ENCODE measurements around the gene HSD17B1. TPM values are rescaled to one million over a fixed set of nuclear protein-coding genes. Genes with fewer than 3 reads are reported as not detected.
A peak's percentile ranks its signal among the peaks of the same experiment; 100 is the strongest.

HSD17B1 gene
- total and polyA plus RNA-seq, 2 of the 13 experiments (the other 11 are each of a cell fraction or from before 2014, with no cell fraction given): 0.54 to 0.93 TPM

DNA sequence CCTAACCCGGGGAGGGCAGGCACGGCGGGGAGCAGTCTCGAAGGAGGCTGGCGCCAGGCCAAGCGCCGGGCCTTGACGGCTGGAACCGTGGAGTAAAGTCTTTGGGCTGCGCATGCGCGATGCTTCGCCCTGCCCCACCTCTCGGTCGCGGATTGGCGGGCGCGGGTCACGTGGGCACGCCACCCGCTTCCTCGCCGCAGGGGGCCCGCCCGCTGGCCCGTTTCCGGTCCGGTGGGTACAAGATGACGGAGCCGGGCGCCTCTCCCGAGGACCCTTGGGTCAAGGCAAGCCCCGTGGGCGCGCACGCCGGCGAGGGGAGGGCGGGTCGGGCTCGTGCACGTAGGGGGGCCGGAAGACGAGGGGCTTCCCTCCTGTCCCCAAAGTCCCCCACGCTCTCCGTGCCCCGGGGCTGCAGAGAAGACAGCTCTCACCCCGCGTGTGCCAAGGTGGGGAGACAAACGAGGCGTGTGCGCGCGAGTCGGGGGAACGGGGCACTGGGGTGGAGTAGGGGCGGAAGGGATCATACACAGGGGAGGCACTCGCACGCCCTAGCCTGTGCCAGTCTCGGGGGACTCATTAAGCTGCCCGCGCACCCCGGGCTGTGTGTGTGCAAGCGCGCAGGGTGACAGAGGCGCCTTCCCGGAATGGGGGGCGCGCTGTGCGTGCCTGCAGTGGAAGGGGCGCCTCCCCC, 14.3 kb downstream of the HSD17B1 start, which contains the start of gene MLX (continued):
- TF ChIP-seq ZNF143 (CRISPR knock-in tag; IDR thresholded peaks at IDR 0.05) (peak; percentile 65), RXRA (CRISPR knock-in tag; IDR thresholded peaks at IDR 0.05) (peak; percentile 84), DR1 (CRISPR knock-in tag; IDR thresholded peaks at IDR 0.05) (peak; percentile 51), NPAS2 (CRISPR knock-in tag; IDR thresholded peaks at IDR 0.05; ENCODE audit: borderline replicate concordance) (no peak), ZNF570 (CRISPR knock-in tag; IDR thresholded peaks at IDR 0.05; ENCODE audit: borderline replicate concordance) (peak; percentile 86; the same call in 1 of the 2 replicates), DPF2 (CRISPR knock-in tag; IDR thresholded peaks at IDR 0.05; ENCODE audit: borderline replicate concordance, low read depth) (no peak; the same call in 1 of the 2 replicates), NFE2L2 (IDR thresholded peaks at IDR 0.05; ENCODE audit: low read length) (no peak), KLF15 (CRISPR knock-in tag; IDR thresholded peaks at IDR 0.05; ENCODE audit: borderline replicate concordance) (no peak), SRSF1 (optimal IDR thresholded peaks at IDR 0.05; ENCODE audit: low read depth, low read length) (peak; percentile 71), TBX2 (CRISPR knock-in tag; IDR thresholded peaks at IDR 0.05; ENCODE audit: borderline replicate concordance) (peak; percentile 86), GABPB1 (CRISPR knock-in tag; IDR thresholded peaks at IDR 0.05) (peak; percentile 97), CHCHD3 (CRISPR knock-in tag; IDR thresholded peaks at IDR 0.05) (peak; percentile 67; the same call in 1 of the 2 replicates), MBNL3 (CRISPR knock-in tag; conservative IDR thresholded peaks at IDR 0.05) (no peak), BORCS8-MEF2B (CRISPR knock-in tag; IDR thresholded peaks at IDR 0.05) (peak; percentile 98), TP53 (CRISPR knock-in tag; conservative IDR thresholded peaks at IDR 0.05) (no peak), ZIK1 (CRISPR knock-in tag; IDR thresholded peaks at IDR 0.05; ENCODE audit: borderline replicate concordance, low read depth) (peak; percentile 92), HIVEP1 (CRISPR knock-in tag; IDR thresholded peaks at IDR 0.05) (peak; percentile 84)
- TF ChIP-seq, protein P1, sequence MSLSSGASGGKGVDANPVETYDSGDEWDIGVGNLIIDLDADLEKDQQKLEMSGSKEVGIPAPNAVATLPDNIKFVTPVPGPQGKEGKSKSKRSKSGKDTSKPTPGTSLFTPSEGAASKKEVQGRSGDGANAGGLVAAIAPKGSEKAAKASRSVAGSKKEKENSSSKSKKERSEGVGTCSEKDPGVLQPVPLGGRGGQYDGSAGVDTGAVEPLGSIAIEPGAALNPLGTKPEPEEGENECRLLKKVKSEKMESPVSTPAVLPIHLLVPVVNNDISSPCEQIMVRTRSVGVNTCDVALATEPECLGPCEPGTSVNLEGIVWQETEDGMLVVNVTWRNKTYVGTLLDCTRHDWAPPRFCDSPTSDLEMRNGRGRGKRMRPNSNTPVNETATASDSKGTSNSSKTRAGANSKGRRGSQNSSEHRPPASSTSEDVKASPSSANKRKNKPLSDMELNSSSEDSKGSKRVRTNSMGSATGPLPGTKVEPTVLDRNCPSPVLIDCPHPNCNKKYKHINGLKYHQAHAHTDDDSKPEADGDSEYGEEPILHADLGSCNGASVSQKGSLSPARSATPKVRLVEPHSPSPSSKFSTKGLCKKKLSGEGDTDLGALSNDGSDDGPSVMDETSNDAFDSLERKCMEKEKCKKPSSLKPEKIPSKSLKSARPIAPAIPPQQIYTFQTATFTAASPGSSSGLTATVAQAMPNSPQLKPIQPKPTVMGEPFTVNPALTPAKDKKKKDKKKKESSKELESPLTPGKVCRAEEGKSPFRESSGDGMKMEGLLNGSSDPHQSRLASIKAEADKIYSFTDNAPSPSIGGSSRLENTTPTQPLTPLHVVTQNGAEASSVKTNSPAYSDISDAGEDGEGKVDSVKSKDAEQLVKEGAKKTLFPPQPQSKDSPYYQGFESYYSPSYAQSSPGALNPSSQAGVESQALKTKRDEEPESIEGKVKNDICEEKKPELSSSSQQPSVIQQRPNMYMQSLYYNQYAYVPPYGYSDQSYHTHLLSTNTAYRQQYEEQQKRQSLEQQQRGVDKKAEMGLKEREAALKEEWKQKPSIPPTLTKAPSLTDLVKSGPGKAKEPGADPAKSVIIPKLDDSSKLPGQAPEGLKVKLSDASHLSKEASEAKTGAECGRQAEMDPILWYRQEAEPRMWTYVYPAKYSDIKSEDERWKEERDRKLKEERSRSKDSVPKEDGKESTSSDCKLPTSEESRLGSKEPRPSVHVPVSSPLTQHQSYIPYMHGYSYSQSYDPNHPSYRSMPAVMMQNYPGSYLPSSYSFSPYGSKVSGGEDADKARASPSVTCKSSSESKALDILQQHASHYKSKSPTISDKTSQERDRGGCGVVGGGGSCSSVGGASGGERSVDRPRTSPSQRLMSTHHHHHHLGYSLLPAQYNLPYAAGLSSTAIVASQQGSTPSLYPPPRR (CRISPR knock-in tag; IDR thresholded peaks at IDR 0.05; ENCODE audit: borderline replicate concordance): peak; percentile 78
- TF ChIP-seq, protein P2, sequence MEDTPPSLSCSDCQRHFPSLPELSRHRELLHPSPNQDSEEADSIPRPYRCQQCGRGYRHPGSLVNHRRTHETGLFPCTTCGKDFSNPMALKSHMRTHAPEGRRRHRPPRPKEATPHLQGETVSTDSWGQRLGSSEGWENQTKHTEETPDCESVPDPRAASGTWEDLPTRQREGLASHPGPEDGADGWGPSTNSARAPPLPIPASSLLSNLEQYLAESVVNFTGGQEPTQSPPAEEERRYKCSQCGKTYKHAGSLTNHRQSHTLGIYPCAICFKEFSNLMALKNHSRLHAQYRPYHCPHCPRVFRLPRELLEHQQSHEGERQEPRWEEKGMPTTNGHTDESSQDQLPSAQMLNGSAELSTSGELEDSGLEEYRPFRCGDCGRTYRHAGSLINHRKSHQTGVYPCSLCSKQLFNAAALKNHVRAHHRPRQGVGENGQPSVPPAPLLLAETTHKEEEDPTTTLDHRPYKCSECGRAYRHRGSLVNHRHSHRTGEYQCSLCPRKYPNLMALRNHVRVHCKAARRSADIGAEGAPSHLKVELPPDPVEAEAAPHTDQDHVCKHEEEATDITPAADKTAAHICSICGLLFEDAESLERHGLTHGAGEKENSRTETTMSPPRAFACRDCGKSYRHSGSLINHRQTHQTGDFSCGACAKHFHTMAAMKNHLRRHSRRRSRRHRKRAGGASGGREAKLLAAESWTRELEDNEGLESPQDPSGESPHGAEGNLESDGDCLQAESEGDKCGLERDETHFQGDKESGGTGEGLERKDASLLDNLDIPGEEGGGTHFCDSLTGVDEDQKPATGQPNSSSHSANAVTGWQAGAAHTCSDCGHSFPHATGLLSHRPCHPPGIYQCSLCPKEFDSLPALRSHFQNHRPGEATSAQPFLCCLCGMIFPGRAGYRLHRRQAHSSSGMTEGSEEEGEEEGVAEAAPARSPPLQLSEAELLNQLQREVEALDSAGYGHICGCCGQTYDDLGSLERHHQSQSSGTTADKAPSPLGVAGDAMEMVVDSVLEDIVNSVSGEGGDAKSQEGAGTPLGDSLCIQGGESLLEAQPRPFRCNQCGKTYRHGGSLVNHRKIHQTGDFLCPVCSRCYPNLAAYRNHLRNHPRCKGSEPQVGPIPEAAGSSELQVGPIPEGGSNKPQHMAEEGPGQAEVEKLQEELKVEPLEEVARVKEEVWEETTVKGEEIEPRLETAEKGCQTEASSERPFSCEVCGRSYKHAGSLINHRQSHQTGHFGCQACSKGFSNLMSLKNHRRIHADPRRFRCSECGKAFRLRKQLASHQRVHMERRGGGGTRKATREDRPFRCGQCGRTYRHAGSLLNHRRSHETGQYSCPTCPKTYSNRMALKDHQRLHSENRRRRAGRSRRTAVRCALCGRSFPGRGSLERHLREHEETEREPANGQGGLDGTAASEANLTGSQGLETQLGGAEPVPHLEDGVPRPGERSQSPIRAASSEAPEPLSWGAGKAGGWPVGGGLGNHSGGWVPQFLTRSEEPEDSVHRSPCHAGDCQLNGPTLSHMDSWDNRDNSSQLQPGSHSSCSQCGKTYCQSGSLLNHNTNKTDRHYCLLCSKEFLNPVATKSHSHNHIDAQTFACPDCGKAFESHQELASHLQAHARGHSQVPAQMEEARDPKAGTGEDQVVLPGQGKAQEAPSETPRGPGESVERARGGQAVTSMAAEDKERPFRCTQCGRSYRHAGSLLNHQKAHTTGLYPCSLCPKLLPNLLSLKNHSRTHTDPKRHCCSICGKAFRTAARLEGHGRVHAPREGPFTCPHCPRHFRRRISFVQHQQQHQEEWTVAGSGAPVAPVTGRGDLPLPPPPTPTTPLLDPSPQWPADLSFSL (CRISPR knock-in tag; IDR thresholded peaks at IDR 0.05): no peak
